Measurements from ENCODE around the gene TAL2. TPM values are rescaled to one million over a fixed set of nuclear protein-coding genes. Genes with fewer than 3 reads are reported as not detected.

Gene TAL2
- total RNA-seq, 3 donors from 2014 or later (not counting 1 experiment from before 2014, with no cell fraction given): not detected

DNA sequence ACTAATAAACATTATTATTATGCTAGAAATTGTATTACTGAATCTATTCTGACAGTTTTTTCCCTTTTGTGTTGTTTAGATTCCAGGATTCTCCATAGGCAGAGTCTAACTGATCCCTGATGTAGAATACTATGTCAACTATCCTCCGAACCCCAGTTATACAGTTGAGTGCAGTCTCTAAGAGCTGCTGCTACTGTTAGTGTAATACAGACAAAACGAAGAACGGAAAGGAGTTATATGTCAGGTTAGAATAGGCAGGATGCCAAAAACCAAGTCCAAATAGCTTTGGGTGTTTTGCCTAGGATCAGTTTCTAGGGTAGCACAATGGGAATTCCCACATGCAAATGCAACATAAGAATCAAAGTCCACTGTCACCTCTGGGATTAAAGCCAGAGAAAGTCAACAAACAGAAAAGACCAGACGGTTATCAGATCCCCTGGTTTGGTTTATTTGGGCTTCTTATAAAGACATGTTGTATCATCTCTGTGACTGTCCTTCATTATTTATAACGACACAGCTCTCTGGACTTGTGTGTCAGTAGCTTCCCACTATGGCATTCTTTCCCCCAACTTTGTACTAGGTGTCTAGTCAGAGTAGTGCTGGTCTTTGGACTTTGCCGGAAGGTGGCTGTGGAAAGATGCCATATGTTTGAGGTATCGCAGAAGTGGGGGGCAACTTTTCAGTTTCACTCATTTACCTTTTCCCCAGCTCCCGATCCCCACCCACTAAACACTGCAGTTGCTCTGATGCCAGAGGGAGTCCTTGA lies 17.2 kb downstream of the TAL2 start:
- Mint-ChIP-seq H3K4me1 (no peaks in the 10 kb centered on the region), H3K27me3 (ENCODE audit: low read depth in 2 of 2) (peaks cover 0 to 6% of the 10 kb centered on the region in 2 donors), H3K4me3 (no peak overlapping the region), H3K36me3 (no peaks in the 10 kb centered on the region), H3K9me3 (no peaks in the 10 kb centered on the region), H3K27ac (no peak overlapping the region)
- Histone ChIP-seq H3K9me3 (ENCODE audit: control insufficient read depth, insufficient read depth, low read length) (no peaks in the 10 kb centered on the region), H3K27ac (ENCODE audit: low read length) (no peak overlapping the region), H3K4me1 (ENCODE audit: control insufficient read depth, insufficient read depth, low read length) (no peaks in the 10 kb centered on the region), H3K27me3 (ENCODE audit: control insufficient read depth, insufficient read depth, low read length) (no peaks in the 10 kb centered on the region), H3K4me3 (ENCODE audit: low read length) (no peak overlapping the region), H3K36me3 (ENCODE audit: control insufficient read depth, insufficient read depth, low read length) (no peaks in the 10 kb centered on the region)
- intact Hi-C loops (cut with micrococcal nuclease): no loop called here
- TF ChIP-seq, protein P1, sequence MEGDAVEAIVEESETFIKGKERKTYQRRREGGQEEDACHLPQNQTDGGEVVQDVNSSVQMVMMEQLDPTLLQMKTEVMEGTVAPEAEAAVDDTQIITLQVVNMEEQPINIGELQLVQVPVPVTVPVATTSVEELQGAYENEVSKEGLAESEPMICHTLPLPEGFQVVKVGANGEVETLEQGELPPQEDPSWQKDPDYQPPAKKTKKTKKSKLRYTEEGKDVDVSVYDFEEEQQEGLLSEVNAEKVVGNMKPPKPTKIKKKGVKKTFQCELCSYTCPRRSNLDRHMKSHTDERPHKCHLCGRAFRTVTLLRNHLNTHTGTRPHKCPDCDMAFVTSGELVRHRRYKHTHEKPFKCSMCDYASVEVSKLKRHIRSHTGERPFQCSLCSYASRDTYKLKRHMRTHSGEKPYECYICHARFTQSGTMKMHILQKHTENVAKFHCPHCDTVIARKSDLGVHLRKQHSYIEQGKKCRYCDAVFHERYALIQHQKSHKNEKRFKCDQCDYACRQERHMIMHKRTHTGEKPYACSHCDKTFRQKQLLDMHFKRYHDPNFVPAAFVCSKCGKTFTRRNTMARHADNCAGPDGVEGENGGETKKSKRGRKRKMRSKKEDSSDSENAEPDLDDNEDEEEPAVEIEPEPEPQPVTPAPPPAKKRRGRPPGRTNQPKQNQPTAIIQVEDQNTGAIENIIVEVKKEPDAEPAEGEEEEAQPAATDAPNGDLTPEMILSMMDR (IDR thresholded peaks at IDR 0.05): no peak
- no peak for DNase-seq
- WGBS (ENCODE audit: insufficient coverage): 97% methylated on average over 7 of the region's 8 CpGs
- ATAC-seq: no peak

DNA sequence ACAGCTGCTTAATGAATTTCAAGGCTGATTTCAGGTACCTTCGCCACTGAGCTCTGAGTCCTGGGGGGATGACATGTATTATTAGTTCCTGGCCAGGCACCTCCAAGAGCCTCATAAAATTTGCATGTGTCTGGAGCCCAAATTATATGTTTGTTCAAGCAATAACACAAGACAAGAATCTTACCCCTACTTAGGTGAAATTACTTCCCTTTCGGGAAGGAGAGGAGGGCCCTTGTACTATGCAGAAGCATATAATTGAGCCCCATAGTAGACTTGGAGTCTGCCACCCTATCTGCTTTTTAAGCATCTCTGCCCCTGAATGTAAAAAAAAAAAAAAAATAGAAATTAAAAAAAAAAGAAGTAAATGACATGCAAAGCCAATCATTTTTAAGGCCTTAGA lies 19.1 kb downstream of the TAL2 start:
- Mint-ChIP-seq H3K4me1 (no peaks in the 10 kb centered on the region), H3K9me3 (no peaks in the 10 kb centered on the region), H3K4me3 (no peak overlapping the region), H3K27me3 (ENCODE audit: low read depth in 2 of 2) (peaks cover 0 to 6% of the 10 kb centered on the region in 2 donors), H3K36me3 (no peaks in the 10 kb centered on the region), H3K27ac (no peak overlapping the region)
- DNase-seq: no peak
- no peaks in the 10 kb centered on the region for H3K27me3 ChIP-seq (ENCODE audit: control insufficient read depth, insufficient read depth, low read length)
- H3K36me3 ChIP-seq (ENCODE audit: control insufficient read depth, insufficient read depth, low read length): no peaks in the 10 kb centered on the region
- no peaks in the 10 kb centered on the region for H3K4me1 ChIP-seq (ENCODE audit: control insufficient read depth, insufficient read depth, low read length)
- no peak overlapping the region for H3K4me3 ChIP-seq (ENCODE audit: low read length)
- intact Hi-C loops (cut with micrococcal nuclease): no loop called here
- no peaks in the 10 kb centered on the region for H3K9me3 ChIP-seq (ENCODE audit: control insufficient read depth, insufficient read depth, low read length)
- TF ChIP-seq, protein P1 (IDR thresholded peaks at IDR 0.05): no peak
- WGBS (ENCODE audit: insufficient coverage): 100% methylated on average over 2 of the region's 2 CpGs
- no peak overlapping the region for H3K27ac ChIP-seq (ENCODE audit: low read length)
- ATAC-seq: no peak

DNA sequence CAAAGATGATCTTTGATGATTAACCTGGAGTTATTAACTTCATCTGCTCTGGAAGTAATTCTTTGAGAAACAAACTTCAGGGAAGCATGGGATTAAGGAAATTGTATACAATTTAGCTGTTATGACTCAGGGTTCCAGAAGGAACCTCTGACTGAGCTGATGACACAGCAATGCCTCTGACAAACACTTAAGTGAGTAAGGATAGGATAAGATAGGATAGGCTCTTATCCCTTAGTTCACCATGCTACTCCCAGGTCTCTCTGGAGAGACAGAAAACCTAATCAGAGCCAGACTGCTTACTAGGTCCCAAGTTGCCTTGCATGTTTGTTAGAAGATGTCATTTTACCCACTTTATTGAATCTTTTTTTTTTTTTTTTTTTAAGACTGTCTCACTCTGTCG lies 19.5 kb downstream of the TAL2 start:
- Histone ChIP-seq H3K36me3 (ENCODE audit: control insufficient read depth, insufficient read depth, low read length) (no peaks in the 10 kb centered on the region), H3K9me3 (ENCODE audit: control insufficient read depth, insufficient read depth, low read length) (no peaks in the 10 kb centered on the region), H3K27me3 (ENCODE audit: control insufficient read depth, insufficient read depth, low read length) (no peaks in the 10 kb centered on the region), H3K4me3 (ENCODE audit: low read length) (no peak overlapping the region), H3K27ac (ENCODE audit: low read length) (no peak overlapping the region), H3K4me1 (ENCODE audit: control insufficient read depth, insufficient read depth, low read length) (no peaks in the 10 kb centered on the region)
- peaks cover 0 to 4% of the 10 kb centered on the region in 2 donors for H3K27me3 Mint-ChIP-seq (ENCODE audit: low read depth in 2 of 2)
- no peaks in the 10 kb centered on the region for H3K36me3 Mint-ChIP-seq
- intact Hi-C loops (cut with micrococcal nuclease): no loop called here
- TF ChIP-seq, protein P1 (IDR thresholded peaks at IDR 0.05): no peak
- H3K4me1 Mint-ChIP-seq: no peaks in the 10 kb centered on the region
- no peak overlapping the region for H3K27ac Mint-ChIP-seq
- no CpG with 5 or more reads among the region's 1 CpG for WGBS (ENCODE audit: insufficient coverage)
- no peak for ATAC-seq
- DNase-seq: no peak
- no peak overlapping the region for H3K4me3 Mint-ChIP-seq
- no peaks in the 10 kb centered on the region for H3K9me3 Mint-ChIP-seq
